Measurements from ENCODE around the gene ZNF200. TPM values are rescaled to one million over a fixed set of nuclear protein-coding genes. Genes with fewer than 3 reads are reported as not detected.

ZNF200 gene
- total and polyA plus RNA-seq, 2 of the 13 experiments (the other 11 are each of a cell fraction or from before 2014, with no cell fraction given): 3.5 to 16.5 TPM

GRCh38 chr16:3182608-3183444 lies 52.1 kb downstream of the ZNF200 start (continued):
- peak; percentile 78; the same call in 1 of the 2 replicates for TF ChIP-seq SALL2 (CRISPR knock-in tag; IDR thresholded peaks at IDR 0.05)
- TF ChIP-seq, protein P1, sequence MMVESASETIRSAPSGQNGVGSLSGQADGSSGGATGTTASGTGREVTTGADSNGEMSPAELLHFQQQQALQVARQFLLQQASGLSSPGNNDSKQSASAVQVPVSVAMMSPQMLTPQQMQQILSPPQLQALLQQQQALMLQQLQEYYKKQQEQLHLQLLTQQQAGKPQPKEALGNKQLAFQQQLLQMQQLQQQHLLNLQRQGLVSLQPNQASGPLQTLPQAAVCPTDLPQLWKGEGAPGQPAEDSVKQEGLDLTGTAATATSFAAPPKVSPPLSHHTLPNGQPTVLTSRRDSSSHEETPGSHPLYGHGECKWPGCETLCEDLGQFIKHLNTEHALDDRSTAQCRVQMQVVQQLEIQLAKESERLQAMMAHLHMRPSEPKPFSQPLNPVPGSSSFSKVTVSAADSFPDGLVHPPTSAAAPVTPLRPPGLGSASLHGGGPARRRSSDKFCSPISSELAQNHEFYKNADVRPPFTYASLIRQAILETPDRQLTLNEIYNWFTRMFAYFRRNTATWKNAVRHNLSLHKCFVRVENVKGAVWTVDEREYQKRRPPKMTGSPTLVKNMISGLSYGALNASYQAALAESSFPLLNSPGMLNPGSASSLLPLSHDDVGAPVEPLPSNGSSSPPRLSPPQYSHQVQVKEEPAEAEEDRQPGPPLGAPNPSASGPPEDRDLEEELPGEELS (CRISPR knock-in tag; IDR thresholded peaks at IDR 0.05): peak; percentile 59; the same call in 1 of the 2 replicates
- no peak for TF ChIP-seq SOX13 (IDR thresholded peaks at IDR 0.05)
- peak in 1 of 2 experiments; percentile 8; a peak in 1 of 4 replicates for TF ChIP-seq SOX13 (CRISPR knock-in tag; conservative IDR thresholded peaks at IDR 0.05 in 1 of 2, IDR thresholded peaks at IDR 0.05 in 1 of 2)
- peak; percentile 88; the same call in 1 of the 2 replicates for TF ChIP-seq ZNF446 (CRISPR knock-in tag; IDR thresholded peaks at IDR 0.05)
- peak; percentile 31; the same call in 1 of the 2 replicates for TF ChIP-seq KMT2B (CRISPR knock-in tag; IDR thresholded peaks at IDR 0.05)
- TF ChIP-seq ZNF768 (CRISPR knock-in tag; IDR thresholded peaks at IDR 0.05): no peak
- TF ChIP-seq AFF4 (CRISPR knock-in tag; IDR thresholded peaks at IDR 0.05): no peak
- no peak for TF ChIP-seq MEIS1 (CRISPR knock-in tag; IDR thresholded peaks at IDR 0.05; ENCODE audit: borderline replicate concordance)
- TF ChIP-seq HES4 (CRISPR knock-in tag; IDR thresholded peaks at IDR 0.05; ENCODE audit: borderline replicate concordance): peak; percentile 70
- TF ChIP-seq, protein P2, sequence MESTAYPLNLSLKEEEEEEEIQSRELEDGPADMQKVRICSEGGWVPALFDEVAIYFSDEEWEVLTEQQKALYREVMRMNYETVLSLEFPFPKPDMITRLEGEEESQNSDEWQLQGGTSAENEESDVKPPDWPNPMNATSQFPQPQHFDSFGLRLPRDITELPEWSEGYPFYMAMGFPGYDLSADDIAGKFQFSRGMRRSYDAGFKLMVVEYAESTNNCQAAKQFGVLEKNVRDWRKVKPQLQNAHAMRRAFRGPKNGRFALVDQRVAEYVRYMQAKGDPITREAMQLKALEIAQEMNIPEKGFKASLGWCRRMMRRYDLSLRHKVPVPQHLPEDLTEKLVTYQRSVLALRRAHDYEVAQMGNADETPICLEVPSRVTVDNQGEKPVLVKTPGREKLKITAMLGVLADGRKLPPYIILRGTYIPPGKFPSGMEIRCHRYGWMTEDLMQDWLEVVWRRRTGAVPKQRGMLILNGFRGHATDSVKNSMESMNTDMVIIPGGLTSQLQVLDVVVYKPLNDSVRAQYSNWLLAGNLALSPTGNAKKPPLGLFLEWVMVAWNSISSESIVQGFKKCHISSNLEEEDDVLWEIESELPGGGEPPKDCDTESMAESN (CRISPR knock-in tag; conservative IDR thresholded peaks at IDR 0.05): peak; percentile 19
- no peak for TF ChIP-seq MAZ (IDR thresholded peaks at IDR 0.05; ENCODE audit: borderline replicate concordance, low read depth, low read length)
- TF ChIP-seq MAZ (CRISPR knock-in tag; IDR thresholded peaks at IDR 0.05; ENCODE audit: low read depth): peak; percentile 29; the same call in 1 of the 2 replicates
- no peak; the same call in 1 of the 2 replicates for TF ChIP-seq MXD1 (CRISPR knock-in tag; IDR thresholded peaks at IDR 0.05)
- TF ChIP-seq MED1 (CRISPR knock-in tag; IDR thresholded peaks at IDR 0.05): peak; percentile 51
- TF ChIP-seq ZNF790 (CRISPR knock-in tag; IDR thresholded peaks at IDR 0.05; ENCODE audit: borderline replicate concordance): peak; percentile 88; the same call in 1 of the 2 replicates

All from HepG2 (cell line).